Prostate gland (tissue), 2 donors: ENCODE measurements around the gene JMY.

Experiments
- CTCF ChIP-seq, 4 experiments: fragments of 200-600 bp in 2 of 4; fragments of 450-650 bp in 2 of 4; sonication (generic) in 2 of 4; IDR thresholded peaks; 1 replicate in 3 of 4; 2 replicates in 1 of 4; pipeline ENCODE4 v1.5.1; 2016 to 2019; ENCODE audit warnings: antibody characterized with exemption in 4 of 4, mild to moderate bottlenecking in 2 of 4, moderate library complexity in 2 of 4
- POLR2AphosphoS5 ChIP-seq: sonication (generic); formaldehyde crosslinking; IDR thresholded peaks from one replicate; pipeline ENCODE4 v1.6.1; 2017; ENCODE audit warnings: antibody characterized with exemption

DNA sequence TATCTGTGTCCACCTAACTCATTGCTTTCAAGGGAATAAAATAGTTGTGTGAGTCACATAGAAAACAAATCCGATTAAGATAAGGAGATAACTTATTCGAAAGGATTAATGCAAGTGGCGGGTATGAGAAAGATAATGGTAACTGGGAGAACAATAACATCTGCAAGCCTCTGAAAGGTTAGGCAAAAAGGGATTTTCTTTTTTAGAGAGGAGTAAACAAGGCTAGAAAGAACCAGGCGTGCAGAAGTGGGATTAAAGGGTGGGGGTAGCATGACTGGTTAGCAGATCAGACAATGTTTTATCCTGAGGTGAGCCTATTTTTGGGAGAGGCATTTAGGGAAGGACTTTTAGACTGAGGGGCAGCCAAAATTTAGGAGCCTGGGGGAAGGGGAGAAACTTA lies 34.7 kb upstream of the JMY start:
- TF ChIP-seq POLR2AphosphoS5 (no peak), CTCF (IDR thresholded peaks at IDR 0.05) (no peak)
